Endothelial cell of umbilical vein (primary cell): Measurements from ENCODE around the gene SLC35E3.

Experiments used
- EZH2 ChIP-seq: IDR thresholded peaks from 2 replicates; pipeline ENCODE4 v1.6.1; 2012; ENCODE audit warnings: borderline replicate concordance, low read depth, mild to moderate bottlenecking, moderate library complexity, low read length, inconsistent platforms; ENCODE audit not compliant: severe bottlenecking
- TF ChIP-seq, protein P1 (sequence below), 2 donors: IDR thresholded peaks; 1 replicate in 1 of 2; 2 replicates in 1 of 2; pipeline ENCODE4 v1.5.1; 2011; ENCODE audit warnings: low read length in 2 of 2, mild to moderate bottlenecking in 2 of 2, moderate library complexity in 2 of 2, control low read depth in 1 of 2, inconsistent platforms in 1 of 2, low read depth in 1 of 2; ENCODE audit not compliant: insufficient read depth in 1 of 2; ENCODE audit errors: extremely low read depth in 1 of 2

DNA sequence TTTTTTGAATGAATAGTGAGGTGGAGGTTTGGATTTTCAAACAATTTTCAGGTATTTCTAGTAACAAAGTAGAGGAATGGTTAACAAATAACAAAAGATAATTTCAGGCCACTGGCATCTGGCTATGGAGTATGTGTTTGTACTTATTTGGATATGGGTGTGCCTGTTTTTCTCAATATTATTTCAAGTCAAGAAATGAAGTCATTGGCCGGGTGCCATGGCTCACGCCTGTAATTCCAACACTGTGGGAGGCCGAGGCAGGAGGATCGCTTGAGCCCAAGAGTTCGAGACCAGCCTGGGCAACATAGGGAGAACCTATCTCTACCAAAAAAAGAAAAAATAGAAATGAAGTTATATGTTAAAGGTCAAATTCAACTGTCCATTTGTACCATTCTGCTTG, 13.9 kb downstream of the SLC35E3 start:
- TF ChIP-seq, protein P1, sequence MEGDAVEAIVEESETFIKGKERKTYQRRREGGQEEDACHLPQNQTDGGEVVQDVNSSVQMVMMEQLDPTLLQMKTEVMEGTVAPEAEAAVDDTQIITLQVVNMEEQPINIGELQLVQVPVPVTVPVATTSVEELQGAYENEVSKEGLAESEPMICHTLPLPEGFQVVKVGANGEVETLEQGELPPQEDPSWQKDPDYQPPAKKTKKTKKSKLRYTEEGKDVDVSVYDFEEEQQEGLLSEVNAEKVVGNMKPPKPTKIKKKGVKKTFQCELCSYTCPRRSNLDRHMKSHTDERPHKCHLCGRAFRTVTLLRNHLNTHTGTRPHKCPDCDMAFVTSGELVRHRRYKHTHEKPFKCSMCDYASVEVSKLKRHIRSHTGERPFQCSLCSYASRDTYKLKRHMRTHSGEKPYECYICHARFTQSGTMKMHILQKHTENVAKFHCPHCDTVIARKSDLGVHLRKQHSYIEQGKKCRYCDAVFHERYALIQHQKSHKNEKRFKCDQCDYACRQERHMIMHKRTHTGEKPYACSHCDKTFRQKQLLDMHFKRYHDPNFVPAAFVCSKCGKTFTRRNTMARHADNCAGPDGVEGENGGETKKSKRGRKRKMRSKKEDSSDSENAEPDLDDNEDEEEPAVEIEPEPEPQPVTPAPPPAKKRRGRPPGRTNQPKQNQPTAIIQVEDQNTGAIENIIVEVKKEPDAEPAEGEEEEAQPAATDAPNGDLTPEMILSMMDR (IDR thresholded peaks at IDR 0.05; ENCODE audit: extremely low read depth in 1 of 2, insufficient read depth in 1 of 2, low read depth in 1 of 2, low read length in 2 of 2), result no peak
- no peak for TF ChIP-seq EZH2
